Body of pancreas (tissue), 4 donors: ENCODE data around the gene LCLAT1. TPM values are rescaled to one million over a fixed set of nuclear protein-coding genes. Genes with fewer than 3 reads are reported as not detected.

Experiments
- ATAC-seq: fragments of 150-250 bp; one replicate; pipeline ENCODE4 v1.9.1; 2016
- DNase-seq, 4 donors: peaks; one replicate each; pipeline ENCODE4 v3.0.0-alpha.2; 2019
- H3K27ac ChIP-seq, 4 donors: fragments of 200-600 bp; sonication (generic); 1 replicate in 3 of 4; 2 replicates in 1 of 4; pipeline versions ENCODE4 v1.5.1 to v1.6.1; 2016 to 2019; ENCODE audit warnings: mild to moderate bottlenecking in 1 of 4, mixed read lengths in 1 of 4, moderate library complexity in 1 of 4
- H3K27me3 ChIP-seq, 2 donors: fragments of 200-600 bp; sonication (generic); one replicate each; pipeline ENCODE4 v1.6.0; 2016; ENCODE audit warnings: mild to moderate bottlenecking in 1 of 2
- H3K36me3 ChIP-seq, 2 donors: fragments of 200-600 bp; sonication (generic); replicated peaks in 1 of 2; 2 replicates each; pipeline ENCODE4 v1.5.1; 2016; ENCODE audit warnings: low read depth in 2 of 2; ENCODE audit not compliant: insufficient read depth in 1 of 2
- H3K4me1 ChIP-seq: fragments of 200-600 bp; sonication (generic); one replicate; pipeline ENCODE4 v1.6.0; 2016
- H3K4me3 ChIP-seq, 2 donors: fragments of 200-600 bp; sonication (generic); 1 replicate in 1 of 2; 2 replicates in 1 of 2; pipeline ENCODE4 v1.5.1; 2016 to 2019
- H3K9me3 ChIP-seq, 3 donors: fragments of 200-600 bp; sonication (generic); 1 replicate in 2 of 3; 2 replicates in 1 of 3; pipeline ENCODE4 v1.5.1; 2016
- CTCF ChIP-seq, 7 experiments: fragments of 450-650 bp in 4 of 7; fragments of 200-600 bp in 3 of 7; sonication (generic) in 3 of 7; IDR thresholded peaks; one replicate each; pipeline ENCODE4 v1.5.1; 2016 to 2019; ENCODE audit warnings: antibody characterized with exemption in 7 of 7
- POLR2A ChIP-seq, 3 donors: fragments of 450-650 bp; IDR thresholded peaks; one replicate each; pipeline ENCODE4 v1.6.1; 2016; ENCODE audit warnings: antibody characterized with exemption in 3 of 3, mild to moderate bottlenecking in 2 of 3
- WGBS, 2 donors: methylation state at CpG; one replicate each; pipeline ENCODE4 v1.1.5; 2017; 5-methylcytosine and 5-hydroxymethylcytosine counted together
- intact Hi-C: fragments of 100-400 bp; cut with DNase I; formaldehyde crosslinking; loops from one replicate; pipeline ENCODE4 v1.15.1; 2023
- total RNA-seq, 2 donors: library from RNA; depleted of rRNA; stranded (reverse); fragments of >200 nt; gene quantifications; one replicate each; pipeline ENCODE4 v1.1.0, GENCODE V29; 2016

LCLAT1 gene
- total RNA-seq, 2 donors from 2014 or later, result 13.7 to 19.4 TPM

- TF ChIP-seq CTCF (IDR thresholded peaks at IDR 0.05) (no peak), POLR2A (IDR thresholded peaks at IDR 0.05) (no peak)
- intact Hi-C loops, result no loop called here
Observed at GRCh38 chr2:30437809-30438548, 9.1 kb upstream of the LCLAT1 start.

GRCh38 chr2:30439296-30439695 lies 7.8 kb upstream of the LCLAT1 start:
- H3K4me1 ChIP-seq, result no peaks in the 10 kb centered on the region
- no peaks in the 10 kb centered on the region for H3K36me3 ChIP-seq
- H3K27ac ChIP-seq, result no peak overlapping the region
- intact Hi-C loops, result no loop called here
- H3K9me3 ChIP-seq, result no peaks in the 10 kb centered on the region
- no peak for TF ChIP-seq POLR2A (IDR thresholded peaks at IDR 0.05)
- TF ChIP-seq CTCF (IDR thresholded peaks at IDR 0.05), result no peak
- DNase-seq, result no peak
- H3K4me3 ChIP-seq, result no peak overlapping the region
- 91 to 92% methylated on average over 3 of the region's 3 CpGs for WGBS, 2 donors
- H3K27me3 ChIP-seq, result no peaks in the 10 kb centered on the region
- ATAC-seq, result no peak

More at GRCh38 chr2:30437809-30438548, 9.1 kb upstream of the LCLAT1 start:
- Histone ChIP-seq H3K36me3 (no peaks in the 10 kb centered on the region), H3K27ac (no peak overlapping the region), H3K4me1 (no peaks in the 10 kb centered on the region), H3K9me3 (no peaks in the 10 kb centered on the region), H3K4me3 (no peak overlapping the region), H3K27me3 (no peaks in the 10 kb centered on the region)
- 73 to 74% methylated on average over 4 of the region's 4 CpGs for WGBS, 2 donors
- DNase-seq, result no peak
- no peak for ATAC-seq

GRCh38 chr2:30439879-30440278 lies 7.2 kb upstream of the LCLAT1 start:
- no peak overlapping the region for H3K27ac ChIP-seq
- no peaks in the 10 kb centered on the region for H3K36me3 ChIP-seq
- DNase-seq, result no peak
- WGBS, 2 donors, result 92 to 96% methylated on average over 5 of the region's 5 CpGs
- TF ChIP-seq CTCF (IDR thresholded peaks at IDR 0.05) (no peak), POLR2A (IDR thresholded peaks at IDR 0.05) (no peak)
- H3K4me1 ChIP-seq, result no peaks in the 10 kb centered on the region
- ATAC-seq, result no peak
- no peaks in the 10 kb centered on the region for H3K9me3 ChIP-seq
- no peak overlapping the region for H3K4me3 ChIP-seq
- H3K27me3 ChIP-seq, result no peaks in the 10 kb centered on the region
- intact Hi-C loops, result no loop called here

- Histone ChIP-seq H3K27me3 (no peaks in the 10 kb centered on the region), H3K36me3 (no peaks in the 10 kb centered on the region), H3K4me3 (no peak overlapping the region), H3K9me3 (no peaks in the 10 kb centered on the region), H3K27ac (no peak overlapping the region), H3K4me1 (no peaks in the 10 kb centered on the region)
- WGBS, 2 donors, result 91 to 96% methylated on average over 7 of the region's 7 CpGs
- ATAC-seq (no peak), DNase-seq (no peak)
- intact Hi-C loops, result no loop called here
- no peak for TF ChIP-seq CTCF (IDR thresholded peaks at IDR 0.05)
- no peak for TF ChIP-seq POLR2A (IDR thresholded peaks at IDR 0.05)
Observed at GRCh38 chr2:30441023-30441422, 6.0 kb upstream of the LCLAT1 start.

GRCh38 chr2:30443081-30443480 lies 4.0 kb upstream of the LCLAT1 start:
- intact Hi-C loops, result no loop called here

More at GRCh38 chr2:30443081-30443480, 4.0 kb upstream of the LCLAT1 start:
- Histone ChIP-seq H3K27ac (no peak overlapping the region), H3K4me3 (no peak overlapping the region), H3K4me1 (peaks cover 8% of the 10 kb centered on the region), H3K36me3 (no peaks in the 10 kb centered on the region), H3K9me3 (no peaks in the 10 kb centered on the region), H3K27me3 (no peaks in the 10 kb centered on the region)
- TF ChIP-seq CTCF (IDR thresholded peaks at IDR 0.05), result no peak
- no peak for TF ChIP-seq POLR2A (IDR thresholded peaks at IDR 0.05)
- ATAC-seq (no peak), DNase-seq (no peak)
